GM04503 (cell line): ENCODE results near the gene COASY.
A peak's percentile ranks its signal among the peaks of the same experiment; 100 is the strongest.

Experiments
- DNase-seq: peaks from one replicate; pipeline ENCODE4 v3.0.0-alpha.2; 2012; ENCODE audit warnings: low read depth

COASY gene

GRCh38 chr17:42561897-42562387 is at the start of gene COASY:
TSS of gene COASY (plus strand) at chr17:42562148. CDS start at chr17:42562623, 475 bp downstream.
- DNase-seq = peak; percentile 82

GRCh38 chr17:42512246-42512645 is 49.7 kb upstream of the COASY start:
- DNase-seq = no peak

GRCh38 chr17:42512733-42513251 is 49.2 kb upstream of the COASY start:
- DNase-seq = no peak

GRCh38 chr17:42513686-42514085 is 48.3 kb upstream of the COASY start:
- DNase-seq = no peak

GRCh38 chr17:42514279-42514678 is 47.7 kb upstream of the COASY start:
- DNase-seq = no peak

GRCh38 chr17:42514867-42515266 is 47.1 kb upstream of the COASY start:
- DNase-seq = no peak

GRCh38 chr17:42517516-42517915 is 44.4 kb upstream of the COASY start:
- peak; percentile 81 for DNase-seq

GRCh38 chr17:42518046-42518754 is 43.7 kb upstream of the COASY start:
- DNase-seq = peak; percentile 94

- no peak for DNase-seq
These were observed 43.0 kb upstream of the COASY start for GRCh38 chr17:42518755-42519545.

- DNase-seq = peak; percentile 99
These were observed 42.1 kb upstream of the COASY start for GRCh38 chr17:42519546-42520491.

GRCh38 chr17:42520540-42520951 is 41.4 kb upstream of the COASY start:
- no peak for DNase-seq

- DNase-seq = no peak
These were observed 40.9 kb upstream of the COASY start for GRCh38 chr17:42521036-42521435.

- DNase-seq = no peak
These were observed 40.2 kb upstream of the COASY start for GRCh38 chr17:42521666-42522262.

- DNase-seq = no peak
These were observed 39.6 kb upstream of the COASY start for GRCh38 chr17:42522263-42522790.

- DNase-seq = no peak
These were observed 39.1 kb upstream of the COASY start for GRCh38 chr17:42522798-42523278.

GRCh38 chr17:42525221-42525620 is 36.7 kb upstream of the COASY start:
- DNase-seq = no peak

GRCh38 chr17:42526031-42526444 is 35.9 kb upstream of the COASY start:
- DNase-seq = no peak

GRCh38 chr17:42527932-42528331 is 34.0 kb upstream of the COASY start:
- no peak for DNase-seq

GRCh38 chr17:42529061-42529460 is 32.9 kb upstream of the COASY start:
- DNase-seq = no peak

GRCh38 chr17:42530952-42531454 is 30.9 kb upstream of the COASY start:
- no peak for DNase-seq
